T-helper 2 cell treated with Interferon-gamma antibody and Interleukin-4, amounts not matched to agents 5 μg/mL and 100 μg/mL, for 36 hours (primary cell): ENCODE measurements around the gene C12orf75.
"Not testable (repeated sequence)": the region's sequence is repeated elsewhere in the genome, so short reads cannot be mapped to it uniquely, and the experiment has no call there.

Experiments used
- DNase-seq: peaks from one replicate; pipeline ENCODE4 v3.0.0; 2021; ENCODE audit warnings: low spot score
- H3K27ac Mint-ChIP-seq: one replicate; pipeline ENCODE4 v1.8.0; 2021; ENCODE audit warnings: mild to moderate bottlenecking, mixed read lengths
- H3K27me3 Mint-ChIP-seq: one replicate; pipeline ENCODE4 v1.8.0; 2021; ENCODE audit warnings: low read depth, mixed read lengths
- H3K36me3 Mint-ChIP-seq: one replicate; pipeline ENCODE4 v1.8.0; 2021; ENCODE audit warnings: low read depth, mixed read lengths
- H3K4me1 Mint-ChIP-seq: one replicate; pipeline ENCODE4 v1.8.0; 2021; ENCODE audit warnings: low read depth, mixed read lengths
- H3K4me3 Mint-ChIP-seq: one replicate; pipeline ENCODE4 v1.8.0; 2022; ENCODE audit warnings: mild to moderate bottlenecking, moderate library complexity, mixed read lengths
- H3K9me3 Mint-ChIP-seq: one replicate; pipeline ENCODE4 v1.8.0; 2021; ENCODE audit warnings: mixed read lengths

C12orf75 gene

GRCh38 chr12:105334001-105334400 is 3.5 kb downstream of the C12orf75 start:
- peaks cover 4% of the 10 kb centered on the region for H3K9me3 Mint-ChIP-seq
- peak overlapping the region; percentile 76 for H3K4me3 Mint-ChIP-seq
- H3K36me3 Mint-ChIP-seq = peaks cover 62% of the 10 kb centered on the region
- no peak overlapping the region for H3K27ac Mint-ChIP-seq
- H3K4me1 Mint-ChIP-seq = peaks cover 63% of the 10 kb centered on the region
- no peak for DNase-seq
- H3K27me3 Mint-ChIP-seq = no peaks in the 10 kb centered on the region

GRCh38 chr12:105334582-105334981 is 4.1 kb downstream of the C12orf75 start:
- Mint-ChIP-seq H3K9me3 (peaks cover 4% of the 10 kb centered on the region), H3K36me3 (peaks cover 61% of the 10 kb centered on the region), H3K4me3 (peak overlapping the region; percentile 76), H3K27ac (no peak overlapping the region), H3K4me1 (peaks cover 59% of the 10 kb centered on the region), H3K27me3 (no peaks in the 10 kb centered on the region)
- DNase-seq = no peak

GRCh38 chr12:105335856-105336255 is 5.4 kb downstream of the C12orf75 start:
- Mint-ChIP-seq H3K9me3 (peaks cover 11% of the 10 kb centered on the region), H3K36me3 (peaks cover 69% of the 10 kb centered on the region), H3K27me3 (no peaks in the 10 kb centered on the region), H3K4me1 (peaks cover 59% of the 10 kb centered on the region), H3K4me3 (peak overlapping the region; percentile 38), H3K27ac (peak overlapping the region; percentile 33)
- DNase-seq = no peak

GRCh38 chr12:105336411-105336810 is 5.9 kb downstream of the C12orf75 start:
- peaks cover 15% of the 10 kb centered on the region for H3K9me3 Mint-ChIP-seq
- H3K36me3 Mint-ChIP-seq = peaks cover 74% of the 10 kb centered on the region
- H3K4me1 Mint-ChIP-seq = peaks cover 60% of the 10 kb centered on the region
- no peaks in the 10 kb centered on the region for H3K27me3 Mint-ChIP-seq
- peak overlapping the region; percentile 38 for H3K4me3 Mint-ChIP-seq
- peak overlapping the region; percentile 76 for H3K27ac Mint-ChIP-seq
- DNase-seq = no peak

- no peaks in the 10 kb centered on the region for H3K27me3 Mint-ChIP-seq
- H3K27ac Mint-ChIP-seq = peak overlapping the region; percentile 77
- DNase-seq = peak; percentile 57
- peaks cover 64% of the 10 kb centered on the region for H3K4me1 Mint-ChIP-seq
- H3K9me3 Mint-ChIP-seq = peaks cover 20% of the 10 kb centered on the region
- peaks cover 74% of the 10 kb centered on the region for H3K36me3 Mint-ChIP-seq
- peak overlapping the region; percentile 38 for H3K4me3 Mint-ChIP-seq
Observed at GRCh38 chr12:105337391-105337790, 6.9 kb downstream of the C12orf75 start.

- peaks cover 20% of the 10 kb centered on the region for H3K9me3 Mint-ChIP-seq
- no peak for DNase-seq
- H3K4me1 Mint-ChIP-seq = peaks cover 60% of the 10 kb centered on the region
- H3K27me3 Mint-ChIP-seq = no peaks in the 10 kb centered on the region
- no peak overlapping the region for H3K4me3 Mint-ChIP-seq
- peaks cover 71% of the 10 kb centered on the region for H3K36me3 Mint-ChIP-seq
- H3K27ac Mint-ChIP-seq = no peak overlapping the region
Observed at GRCh38 chr12:105338966-105339365, 8.5 kb downstream of the C12orf75 start.

- no peak overlapping the region for H3K4me3 Mint-ChIP-seq
- peaks cover 63% of the 10 kb centered on the region for H3K36me3 Mint-ChIP-seq
- H3K9me3 Mint-ChIP-seq = peaks cover 20% of the 10 kb centered on the region
- no peak overlapping the region for H3K27ac Mint-ChIP-seq
- DNase-seq = no peak
- H3K4me1 Mint-ChIP-seq = peaks cover 44% of the 10 kb centered on the region
- H3K27me3 Mint-ChIP-seq = no peaks in the 10 kb centered on the region
Observed at GRCh38 chr12:105341010-105341409, 10.5 kb downstream of the C12orf75 start.

- H3K36me3 Mint-ChIP-seq = peaks cover 62% of the 10 kb centered on the region
- H3K9me3 Mint-ChIP-seq = peaks cover 20% of the 10 kb centered on the region
- H3K27me3 Mint-ChIP-seq, H3K4me3 Mint-ChIP-seq, H3K27ac Mint-ChIP-seq: not testable (repeated sequence)
- DNase-seq = peak; percentile 35
- H3K4me1 Mint-ChIP-seq = peaks cover 39% of the 10 kb centered on the region
Observed at GRCh38 chr12:105341620-105342019, 11.1 kb downstream of the C12orf75 start.

- Mint-ChIP-seq H3K36me3 (peaks cover 60% of the 10 kb centered on the region), H3K4me3 (no peak overlapping the region), H3K27ac (no peak overlapping the region), H3K27me3 (no peaks in the 10 kb centered on the region), H3K4me1 (peaks cover 41% of the 10 kb centered on the region), H3K9me3 (peaks cover 16% of the 10 kb centered on the region)
- no peak for DNase-seq
Observed at GRCh38 chr12:105342464-105342863, 12.0 kb downstream of the C12orf75 start.

- peaks cover 39% of the 10 kb centered on the region for H3K4me1 Mint-ChIP-seq
- peak overlapping the region; percentile 60 for H3K27ac Mint-ChIP-seq
- DNase-seq = no peak
- H3K4me3 Mint-ChIP-seq = no peak overlapping the region
- H3K9me3 Mint-ChIP-seq = peaks cover 16% of the 10 kb centered on the region
- peaks cover 56% of the 10 kb centered on the region for H3K36me3 Mint-ChIP-seq
- no peaks in the 10 kb centered on the region for H3K27me3 Mint-ChIP-seq
Observed at GRCh38 chr12:105343836-105344235, 13.3 kb downstream of the C12orf75 start.

GRCh38 chr12:105347499-105347898 is 17.0 kb downstream of the C12orf75 start:
- Mint-ChIP-seq H3K4me1 (peaks cover 49% of the 10 kb centered on the region), H3K36me3 (peaks cover 57% of the 10 kb centered on the region), H3K27me3 (no peaks in the 10 kb centered on the region), H3K27ac (no peak overlapping the region), H3K4me3 (no peak overlapping the region), H3K9me3 (no peaks in the 10 kb centered on the region)
- DNase-seq = no peak

GRCh38 chr12:105348142-105348541 is 17.7 kb downstream of the C12orf75 start:
- no peak overlapping the region for H3K27ac Mint-ChIP-seq
- H3K9me3 Mint-ChIP-seq = no peaks in the 10 kb centered on the region

GRCh38 chr12:105348561-105348960 is 18.1 kb downstream of the C12orf75 start:
- Mint-ChIP-seq H3K27me3 (no peaks in the 10 kb centered on the region), H3K4me1 (peaks cover 47% of the 10 kb centered on the region)
- DNase-seq = no peak

More at GRCh38 chr12:105348142-105348541, 17.7 kb downstream of the C12orf75 start:
- no peak overlapping the region for H3K4me3 Mint-ChIP-seq
- peaks cover 60% of the 10 kb centered on the region for H3K36me3 Mint-ChIP-seq
- no peaks in the 10 kb centered on the region for H3K27me3 Mint-ChIP-seq
- H3K4me1 Mint-ChIP-seq = peaks cover 45% of the 10 kb centered on the region
- no peak for DNase-seq

GRCh38 chr12:105349138-105349537 is 18.6 kb downstream of the C12orf75 start:
- H3K9me3 Mint-ChIP-seq = no peaks in the 10 kb centered on the region
- no peak overlapping the region for H3K27ac Mint-ChIP-seq
- no peak for DNase-seq
- H3K27me3 Mint-ChIP-seq = no peaks in the 10 kb centered on the region
- H3K4me3 Mint-ChIP-seq = no peak overlapping the region
- H3K4me1 Mint-ChIP-seq = peaks cover 47% of the 10 kb centered on the region
- peaks cover 58% of the 10 kb centered on the region for H3K36me3 Mint-ChIP-seq

More at GRCh38 chr12:105348561-105348960, 18.1 kb downstream of the C12orf75 start:
- Mint-ChIP-seq H3K27ac (peak overlapping the region; percentile 28), H3K9me3 (no peaks in the 10 kb centered on the region), H3K4me3 (no peak overlapping the region), H3K36me3 (peaks cover 62% of the 10 kb centered on the region)

GRCh38 chr12:105351523-105351922 is 21.0 kb downstream of the C12orf75 start:
- peaks cover 61% of the 10 kb centered on the region for H3K4me1 Mint-ChIP-seq
- no peak for DNase-seq
- peak overlapping the region; percentile 56 for H3K27ac Mint-ChIP-seq
- no peaks in the 10 kb centered on the region for H3K27me3 Mint-ChIP-seq
- peak overlapping the region; percentile 35 for H3K4me3 Mint-ChIP-seq
- H3K36me3 Mint-ChIP-seq = peaks cover 57% of the 10 kb centered on the region
- H3K9me3 Mint-ChIP-seq = no peaks in the 10 kb centered on the region
